ENCODE measurements around the gene SHE. TPM values are rescaled to one million over a fixed set of nuclear protein-coding genes. Genes with fewer than 3 reads are reported as not detected.

SHE gene
- total and polyA plus RNA-seq, 2 donors (not counting 3 experiments of a cell fraction or from before 2014, with no cell fraction given) = 30.1 to 52.7 TPM

- H3K27me3 ChIP-seq (ENCODE audit: control insufficient read depth in 2 of 2, insufficient read depth in 2 of 2, low read length in 2 of 2) = no peaks in the 10 kb centered on the region
- no peak overlapping the region for H3K9ac ChIP-seq (replicated peaks; ENCODE audit: extremely low read depth, insufficient read depth, low read length)
- H3K36me3 ChIP-seq (ENCODE audit: control insufficient read depth in 2 of 2, extremely low read depth in 1 of 2, insufficient read depth in 2 of 2, low read length in 2 of 2) = peaks cover 21 to 28% of the 10 kb centered on the region in 2 experiments
- no peaks in the 10 kb centered on the region for H3K9me3 ChIP-seq (replicated peaks; ENCODE audit: control insufficient read depth, insufficient read depth, low read length)
- no peaks in the 10 kb centered on the region for H4K20me1 ChIP-seq (replicated peaks; ENCODE audit: control insufficient read depth, extremely low read depth, insufficient read depth, low read length)
- no peak overlapping the region for H2AFZ ChIP-seq (ENCODE audit: low read depth, low read length)
- POLR2A ChIA-PET = interaction anchor here (1.0 to 2.0 kb wide), 4 partner anchors 50 to 68 kb away, joined by 4 to 16 read pairs (median 7); no protein-coding TSS in a partner anchor
- peaks cover 6% of the 10 kb centered on the region for H3K4me1 ChIP-seq (ENCODE audit: control insufficient read depth, extremely low read depth, insufficient read depth, low read length)
- no peak overlapping the region for H3K27ac ChIP-seq (ENCODE audit: insufficient read depth, low read depth, low read length)
- FAIRE-seq = no peak
- H3K9me1 ChIP-seq (replicated peaks; ENCODE audit: control insufficient read depth, extremely low read depth, insufficient read depth, low read length) = no peaks in the 10 kb centered on the region
- dilution Hi-C loops (cut with MboI; ENCODE audit: extremely low pct_ligation_motif_present, low sequenced_read_pairs) = no loop called here
- CTCF ChIA-PET = interaction anchor here (0.6 to 7.4 kb wide), 59 partner anchors 9 to 627 kb away, joined by 3 to 489 read pairs (median 5); partner anchors contain the start of genes ATP8B2, IL6R, SHE and TDRD10
- no peak overlapping the region for H3K4me2 ChIP-seq (ENCODE audit: insufficient read depth, low read length)
- TF ChIP-seq, protein P1, sequence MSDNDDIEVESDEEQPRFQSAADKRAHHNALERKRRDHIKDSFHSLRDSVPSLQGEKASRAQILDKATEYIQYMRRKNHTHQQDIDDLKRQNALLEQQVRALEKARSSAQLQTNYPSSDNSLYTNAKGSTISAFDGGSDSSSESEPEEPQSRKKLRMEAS (IDR thresholded peaks at IDR 0.05; ENCODE audit: insufficient read depth, insufficient read length) = no peak
- TF ChIP-seq JUN (IDR thresholded peaks at IDR 0.05; ENCODE audit: borderline replicate concordance, insufficient read depth, insufficient read length, low read depth) = no peak
- TF ChIP-seq FOS (IDR thresholded peaks at IDR 0.05; ENCODE audit: borderline replicate concordance, insufficient read depth, low read length) = no peak
- TF ChIP-seq EZH2 (IDR thresholded peaks at IDR 0.05; ENCODE audit: borderline replicate concordance, low read depth, low read length, severe bottlenecking) = no peak
- no peaks in the 10 kb centered on the region for H3K79me2 ChIP-seq (ENCODE audit: control insufficient read depth, insufficient read depth, low read length)
- no peak overlapping the region for H3K4me3 ChIP-seq (replicated peaks in 1 of 3; ENCODE audit: insufficient read depth in 1 of 3, low read depth in 1 of 3, low read length in 3 of 3)
- DNase-seq (ENCODE audit: low read depth, low spot score) = no peak
- intact Hi-C loops (cut with micrococcal nuclease) = loop anchor here (2.0 kb wide), 1 partner anchor 220 kb away; no protein-coding TSS in a partner anchor
- BruUV-seq (replicated peaks) = no TSS peak
Observed at GRCh38 chr1:154547105-154547732, 45.0 kb upstream of the SHE start.
